Activated effector memory CD4-positive, alpha-beta T cell treated with anti-CD3 and anti-CD28 coated beads, Interleukin-2, amount 50 U/mL, for 16 hours (primary cell): ENCODE data around the gene APOOL.

Source experiments
- DNase-seq: peaks from one replicate; pipeline ENCODE4 v3.0.0-alpha.2; 2020

APOOL gene

DNA sequence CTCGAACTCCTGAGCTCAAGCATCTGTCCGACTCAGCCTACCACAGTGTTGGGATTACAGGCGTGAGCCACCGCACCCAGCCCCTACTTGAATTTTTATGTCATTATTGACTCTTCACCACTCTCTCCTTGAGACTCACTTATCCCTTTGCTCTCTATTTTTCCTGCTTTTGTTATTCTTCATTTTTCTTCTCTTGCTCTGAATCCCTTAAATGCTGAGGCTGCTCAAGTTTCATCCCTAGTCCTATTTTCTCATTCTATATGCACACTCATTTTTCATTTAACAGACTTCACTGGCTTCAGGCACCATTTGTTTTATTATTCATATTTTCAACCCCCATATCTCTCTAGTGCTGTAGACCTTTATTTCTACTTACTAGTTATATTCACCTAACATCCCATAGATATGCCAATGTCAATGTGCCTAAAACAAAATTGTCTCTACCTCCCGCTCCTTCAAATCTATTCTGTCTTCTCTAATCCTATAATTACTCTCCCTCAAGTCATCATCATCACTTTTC lies 85.7 kb downstream of the APOOL start:
- DNase-seq = no peak

DNA sequence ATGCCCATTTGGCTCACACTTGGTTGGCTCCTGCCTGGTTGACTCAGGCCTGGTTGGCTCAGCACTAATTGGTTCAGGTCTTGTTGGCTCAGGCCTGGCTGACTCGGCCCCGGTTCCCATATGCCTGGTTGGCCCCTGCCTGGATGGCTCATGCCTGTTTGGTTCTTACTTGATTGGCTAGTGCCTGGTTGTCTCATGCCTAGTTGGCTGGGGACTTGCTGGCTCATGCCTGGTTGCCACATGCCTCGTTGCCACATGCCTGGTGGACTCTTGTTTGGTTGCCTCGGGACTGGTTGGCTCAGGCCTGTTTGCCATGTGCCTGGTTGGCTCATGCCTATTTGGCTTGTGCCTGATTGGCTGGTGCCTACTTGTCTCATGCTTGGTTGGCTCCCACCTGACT lies 103.7 kb downstream of the APOOL start:
- DNase-seq = no peak

DNA sequence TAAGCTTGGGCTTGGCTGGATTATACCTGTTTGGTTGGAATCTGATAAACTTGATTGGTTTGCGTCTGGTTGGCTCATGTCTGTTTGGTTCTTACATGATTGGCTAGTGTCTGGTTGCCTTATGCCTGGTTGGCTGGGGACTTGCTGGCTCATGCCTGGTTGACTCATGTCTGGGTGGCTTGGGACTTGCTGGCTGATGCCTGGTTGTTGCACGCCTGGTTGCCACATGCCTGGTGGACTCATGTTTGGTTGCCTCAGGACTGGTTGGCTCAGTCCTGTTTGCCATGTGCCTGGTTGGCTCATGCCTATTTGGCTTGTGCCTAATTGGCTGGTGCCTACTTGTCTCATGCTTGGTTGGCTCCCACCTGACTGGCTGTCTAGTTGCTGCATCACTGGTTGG lies 104.5 kb downstream of the APOOL start:
- no peak for DNase-seq

DNA sequence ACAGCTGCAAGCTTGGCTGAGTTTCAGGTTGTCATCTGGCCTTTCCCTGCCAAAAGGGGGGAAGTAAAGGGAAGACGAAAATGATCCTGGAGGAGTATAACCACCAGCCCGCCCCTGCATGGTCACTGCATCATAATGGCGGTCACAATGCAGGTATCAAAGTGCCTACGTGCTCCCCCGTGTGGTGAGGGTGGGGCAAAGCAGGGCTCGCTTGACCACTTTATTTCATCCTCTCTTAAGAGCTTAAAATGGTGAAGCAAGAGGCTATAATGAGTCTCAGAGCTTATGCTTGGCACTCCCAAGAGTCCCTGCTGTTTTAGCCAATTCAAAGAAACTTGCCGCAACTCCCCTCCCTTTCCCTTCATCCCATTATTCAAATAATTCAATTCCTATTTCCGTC lies 105.6 kb downstream of the APOOL start:
- no peak for DNase-seq

DNA sequence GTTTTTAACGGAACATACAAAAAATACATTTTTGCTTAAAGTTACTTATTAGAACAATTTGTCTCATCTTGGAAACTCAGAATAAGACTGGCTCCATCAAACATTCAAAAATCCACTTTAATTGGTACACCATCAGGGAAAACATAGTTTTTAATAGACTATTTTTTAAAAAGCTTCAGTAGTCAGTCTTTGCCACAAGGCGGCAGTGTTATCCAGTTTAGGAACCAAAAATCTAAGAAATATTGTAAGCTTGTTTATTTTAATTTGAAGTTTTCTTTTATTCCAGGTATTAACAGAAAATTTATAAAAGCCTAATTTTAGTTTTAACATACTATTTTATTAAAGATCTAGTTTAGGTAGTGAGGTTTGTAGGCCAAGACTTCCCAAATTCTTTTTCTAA lies 107.7 kb downstream of the APOOL start:
- no peak for DNase-seq

DNA sequence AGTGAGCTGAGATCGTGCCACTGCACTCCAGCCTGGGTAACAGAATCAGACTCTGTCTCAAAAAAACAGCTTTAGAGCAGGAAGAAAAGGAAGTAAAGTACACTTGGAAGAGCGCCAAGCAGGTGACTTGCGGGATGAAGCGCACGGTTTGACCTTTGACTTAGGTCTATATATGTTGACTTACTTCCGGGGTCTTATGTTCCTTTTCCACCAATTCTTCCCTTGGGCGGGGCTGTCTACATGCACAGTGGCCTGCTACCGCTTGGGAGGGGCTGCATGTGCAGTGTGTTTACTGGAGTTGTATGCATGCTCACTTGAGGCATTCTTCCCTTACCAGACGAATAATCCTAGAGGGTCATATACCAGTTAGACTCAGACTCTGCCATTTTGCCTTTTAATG lies 108.6 kb downstream of the APOOL start:
- no peak for DNase-seq

DNA sequence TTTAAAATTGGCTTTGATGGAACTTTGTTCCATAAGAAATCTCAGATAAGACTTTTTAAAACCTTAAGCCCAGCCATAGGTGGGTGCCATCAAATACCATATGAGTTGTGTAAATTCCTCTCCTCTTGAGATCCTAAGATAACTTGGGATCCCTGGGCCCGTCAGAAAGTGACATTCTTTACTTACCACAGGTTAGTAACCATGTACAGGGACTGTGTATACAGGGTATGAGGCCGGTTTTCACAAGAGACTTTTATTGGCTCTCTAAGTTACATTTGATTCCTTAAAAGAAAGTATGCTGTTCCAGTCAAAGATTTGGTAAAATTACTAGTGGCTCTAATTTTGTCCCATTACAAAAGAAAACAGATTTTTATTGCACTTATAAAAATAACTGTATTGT lies 110.1 kb downstream of the APOOL start:
- no peak for DNase-seq

DNA sequence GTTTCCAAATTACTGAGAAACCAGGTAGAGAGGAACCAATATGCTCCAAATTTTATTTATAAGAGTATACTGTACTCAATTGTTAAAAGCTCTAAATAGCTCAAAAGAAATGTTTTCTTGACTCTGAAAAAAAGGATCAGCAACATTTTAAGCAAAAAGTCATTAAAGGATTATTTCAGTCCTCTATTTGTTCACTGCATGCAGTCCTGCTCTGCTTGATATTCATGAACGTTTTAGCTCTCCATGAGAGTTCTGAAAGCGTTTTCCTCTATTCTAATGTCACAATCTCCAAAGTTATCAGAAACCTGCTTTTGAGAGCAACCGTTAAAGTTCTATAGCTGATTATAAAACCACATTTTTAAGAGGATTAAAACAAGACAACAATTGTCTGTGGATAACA lies 110.5 kb downstream of the APOOL start:
- no peak for DNase-seq

DNA sequence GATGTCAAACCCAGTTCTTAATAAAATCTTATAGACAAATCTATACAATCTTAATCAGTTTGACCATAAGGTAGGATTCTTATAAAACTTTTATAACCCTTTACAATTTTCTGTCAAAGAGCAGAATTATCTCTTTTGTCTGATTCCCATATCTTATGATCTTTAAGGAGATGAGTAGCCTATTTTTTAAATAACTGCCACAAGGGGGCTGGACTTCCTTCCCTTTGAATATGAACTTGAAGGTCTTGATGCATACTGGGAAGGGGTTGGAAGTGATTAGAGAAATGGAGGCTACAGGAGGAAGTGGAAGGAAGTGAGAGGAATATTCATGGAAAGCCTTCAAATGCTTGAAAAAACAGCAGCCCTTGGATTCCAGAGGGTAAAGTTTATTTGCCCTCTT lies 111.1 kb downstream of the APOOL start:
- no peak for DNase-seq

DNA sequence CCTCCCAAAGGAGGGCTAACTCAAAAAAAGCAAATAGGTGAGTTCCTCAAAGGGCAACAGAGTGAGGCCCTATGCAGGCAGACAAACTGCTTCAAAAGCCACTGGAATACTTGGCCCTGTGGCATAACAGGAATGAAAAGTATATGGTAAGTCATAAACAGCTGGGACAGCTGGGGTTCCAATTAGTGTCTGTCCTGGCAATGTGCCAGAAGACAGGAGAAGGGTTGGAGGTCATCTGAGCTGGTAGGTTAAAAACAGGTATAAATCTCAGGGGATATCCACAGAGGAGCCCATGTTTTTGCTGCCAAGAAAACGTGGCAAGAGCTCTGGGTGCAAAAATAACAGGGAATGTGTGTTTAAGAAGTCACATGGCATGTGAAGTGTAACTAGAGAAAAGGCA lies 111.6 kb downstream of the APOOL start:
- no peak for DNase-seq

DNA sequence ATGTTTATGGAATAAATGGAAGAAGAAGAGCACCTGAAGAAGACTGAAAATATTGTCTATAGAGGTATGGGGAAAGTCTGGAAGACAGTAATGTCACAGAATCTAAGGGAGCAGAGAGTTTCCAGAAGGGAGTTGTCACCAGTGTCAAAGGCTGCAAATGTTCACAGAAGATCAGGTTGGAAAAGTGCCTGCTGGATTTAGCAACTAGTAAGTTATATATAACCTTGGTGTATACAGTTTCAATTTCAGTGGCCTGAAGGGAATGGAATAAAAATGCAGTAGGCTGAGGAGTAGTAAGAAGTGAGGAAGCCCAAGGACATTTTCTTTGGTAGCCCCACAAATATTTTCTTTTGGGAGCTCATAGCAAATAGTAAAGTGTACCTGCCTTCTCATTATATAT lies 132.7 kb downstream of the APOOL start:
- DNase-seq = no peak

DNA sequence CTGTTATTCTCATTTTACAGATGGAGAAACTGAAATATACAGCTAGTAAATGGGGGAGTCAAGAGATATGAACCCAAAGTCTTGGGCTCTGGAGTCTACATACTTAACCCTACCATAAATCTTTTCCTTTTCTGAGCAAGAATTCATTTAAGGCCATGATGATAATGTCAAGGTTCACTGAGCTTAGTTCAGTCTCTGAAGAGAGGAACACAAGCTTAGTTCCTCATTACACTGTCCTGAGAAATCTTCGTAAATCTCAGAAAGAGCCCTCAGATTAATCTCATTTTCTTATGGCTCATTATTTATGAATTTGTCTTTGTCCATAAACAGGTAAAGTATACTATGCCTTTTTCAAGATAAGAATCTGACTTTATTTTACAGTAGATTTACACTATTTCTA lies 135.7 kb downstream of the APOOL start:
- DNase-seq = no peak

DNA sequence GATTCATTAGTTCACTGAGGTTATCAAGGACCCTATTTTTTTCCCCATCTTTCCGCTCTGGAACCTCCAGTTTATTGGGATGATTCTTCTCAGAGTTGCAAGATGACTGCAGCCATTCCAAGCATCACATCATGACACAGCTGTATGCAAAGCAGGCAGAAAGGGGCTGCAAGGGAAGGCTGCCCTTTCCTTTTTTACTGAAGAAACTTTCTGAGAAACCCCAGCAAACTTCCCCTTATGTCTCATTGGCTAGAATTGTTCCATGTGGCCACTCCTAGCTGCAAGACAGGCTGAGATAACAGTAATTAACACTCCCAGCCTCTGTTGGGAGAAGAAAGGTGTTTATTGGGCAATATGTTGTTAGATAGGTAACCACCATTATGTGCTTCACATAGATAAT lies 137.3 kb downstream of the APOOL start:
- no peak for DNase-seq
